Neural cell (in vitro differentiated cells): Measurements from ENCODE around the gene RAPGEF2.

Experiments used
- CTCF ChIP-seq: fragments of 450-650 bp; IDR thresholded peaks from 2 replicates; pipeline ENCODE4 v1.5.1; 2014; ENCODE audit warnings: antibody characterized with exemption, mild to moderate bottlenecking, moderate library complexity; ENCODE audit not compliant: poor library complexity, severe bottlenecking
- EP300 ChIP-seq: fragments of 450-650 bp; conservative IDR thresholded peaks from 2 replicates; pipeline ENCODE4 v1.6.1; 2014; ENCODE audit warnings: antibody characterized with exemption, mild to moderate bottlenecking, moderate library complexity; ENCODE audit not compliant: poor library complexity, severe bottlenecking
- EZH2 ChIP-seq: fragments of 200-600, 300-800 bp; shearing (Covaris generic), sonication (generic); IDR thresholded peaks from 2 replicates; pipeline ENCODE4 v1.6.1; 2014; ENCODE audit warnings: antibody characterized with exemption, low read length, borderline replicate concordance, mild to moderate bottlenecking; ENCODE audit not compliant: insufficient read depth, poor library complexity, severe bottlenecking
- POLR2AphosphoS5 ChIP-seq: IDR thresholded peaks from 2 replicates; pipeline ENCODE4 v1.6.1; 2012
- RAD21 ChIP-seq: fragments of 450-650 bp; conservative IDR thresholded peaks from 2 replicates; pipeline ENCODE4 v1.6.1; 2014; ENCODE audit warnings: antibody characterized with exemption, mild to moderate bottlenecking, moderate library complexity
- SMC3 ChIP-seq: fragments of 450-650 bp; conservative IDR thresholded peaks from 2 replicates; pipeline ENCODE4 v1.6.1; 2014; ENCODE audit warnings: antibody characterized with exemption, mild to moderate bottlenecking, moderate library complexity; ENCODE audit not compliant: poor library complexity
- TF ChIP-seq, protein P1 (sequence below): IDR thresholded peaks from 2 replicates; pipeline ENCODE4 v1.6.1; 2012; ENCODE audit warnings: borderline replicate concordance

GRCh38 chr4:159367781-159368080 lies 264.9 kb downstream of the RAPGEF2 start:
- no peak for TF ChIP-seq CTCF
- TF ChIP-seq SMC3: no peak
- no peak for TF ChIP-seq RAD21
- TF ChIP-seq POLR2AphosphoS5: no peak
- TF ChIP-seq, protein P1, sequence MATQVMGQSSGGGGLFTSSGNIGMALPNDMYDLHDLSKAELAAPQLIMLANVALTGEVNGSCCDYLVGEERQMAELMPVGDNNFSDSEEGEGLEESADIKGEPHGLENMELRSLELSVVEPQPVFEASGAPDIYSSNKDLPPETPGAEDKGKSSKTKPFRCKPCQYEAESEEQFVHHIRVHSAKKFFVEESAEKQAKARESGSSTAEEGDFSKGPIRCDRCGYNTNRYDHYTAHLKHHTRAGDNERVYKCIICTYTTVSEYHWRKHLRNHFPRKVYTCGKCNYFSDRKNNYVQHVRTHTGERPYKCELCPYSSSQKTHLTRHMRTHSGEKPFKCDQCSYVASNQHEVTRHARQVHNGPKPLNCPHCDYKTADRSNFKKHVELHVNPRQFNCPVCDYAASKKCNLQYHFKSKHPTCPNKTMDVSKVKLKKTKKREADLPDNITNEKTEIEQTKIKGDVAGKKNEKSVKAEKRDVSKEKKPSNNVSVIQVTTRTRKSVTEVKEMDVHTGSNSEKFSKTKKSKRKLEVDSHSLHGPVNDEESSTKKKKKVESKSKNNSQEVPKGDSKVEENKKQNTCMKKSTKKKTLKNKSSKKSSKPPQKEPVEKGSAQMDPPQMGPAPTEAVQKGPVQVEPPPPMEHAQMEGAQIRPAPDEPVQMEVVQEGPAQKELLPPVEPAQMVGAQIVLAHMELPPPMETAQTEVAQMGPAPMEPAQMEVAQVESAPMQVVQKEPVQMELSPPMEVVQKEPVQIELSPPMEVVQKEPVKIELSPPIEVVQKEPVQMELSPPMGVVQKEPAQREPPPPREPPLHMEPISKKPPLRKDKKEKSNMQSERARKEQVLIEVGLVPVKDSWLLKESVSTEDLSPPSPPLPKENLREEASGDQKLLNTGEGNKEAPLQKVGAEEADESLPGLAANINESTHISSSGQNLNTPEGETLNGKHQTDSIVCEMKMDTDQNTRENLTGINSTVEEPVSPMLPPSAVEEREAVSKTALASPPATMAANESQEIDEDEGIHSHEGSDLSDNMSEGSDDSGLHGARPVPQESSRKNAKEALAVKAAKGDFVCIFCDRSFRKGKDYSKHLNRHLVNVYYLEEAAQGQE: no peak
- TF ChIP-seq EZH2: no peak
- TF ChIP-seq EP300: no peak
